K562 (cell line): ENCODE data around the gene MARK3. TPM values are rescaled to one million over a fixed set of nuclear protein-coding genes. Genes with fewer than 3 reads are reported as not detected.

Source experiments
- CAMTA2 ChIP-seq: fragments of 250-450 bp; sonication (Bioruptor Pico); conservative IDR thresholded peaks from 2 replicates; pipeline ENCODE4 v1.5.1; 2022
- CTCFL ChIP-seq: IDR thresholded peaks from 2 replicates; pipeline ENCODE4 v1.6.1; 2011; ENCODE audit warnings: borderline replicate concordance, low read depth, mild to moderate bottlenecking, moderate library complexity, low read length; ENCODE audit not compliant: insufficient read depth, poor library complexity, severe bottlenecking
- EP400 ChIP-seq: fragments of 450-650 bp; IDR thresholded peaks from 2 replicates; pipeline ENCODE4 v1.6.1; 2017; ENCODE audit warnings: antibody characterized with exemption, mild to moderate bottlenecking, moderate library complexity
- FIP1L1 ChIP-seq: fragments of 200-400 bp; formaldehyde crosslinking; IDR thresholded peaks from 2 replicates; pipeline ENCODE4 v1.6.1; 2018; ENCODE audit warnings: mild to moderate bottlenecking, low read depth, low read length; ENCODE audit not compliant: poor library complexity, severe bottlenecking
- FOS ChIP-seq: IDR thresholded peaks from 3 replicates; pipeline ENCODE4 v1.6.1; 2011; ENCODE audit not compliant: insufficient read length; ENCODE audit errors: extremely low read depth
- HBP1 ChIP-seq: fragments of 450-650 bp; formaldehyde crosslinking; IDR thresholded peaks from 2 replicates; pipeline ENCODE4 v1.4.0; 2022; ENCODE audit warnings: missing genetic modification characterization
- HSF4 ChIP-seq: fragments of 250-450 bp; sonication (Bioruptor Pico); IDR thresholded peaks from 2 replicates; pipeline ENCODE4 v2.1.2; 2022; ENCODE audit warnings: mild to moderate bottlenecking, moderate library complexity, borderline replicate concordance
- KAT7 ChIP-seq: sonication (generic); formaldehyde crosslinking; IDR thresholded peaks from 2 replicates; pipeline ENCODE4 v1.8.0; 2022; ENCODE audit warnings: missing genetic modification reagents, mild to moderate bottlenecking, borderline replicate concordance
- PHF8 ChIP-seq: fragments of 200-600 bp; sonication (generic); IDR thresholded peaks from 2 replicates; pipeline ENCODE4 v1.6.1; 2012; ENCODE audit warnings: mixed run types, mild to moderate bottlenecking, inconsistent platforms, low read length, moderate library complexity, borderline replicate concordance
- POLR2H ChIP-seq: IDR thresholded peaks from 2 replicates; pipeline ENCODE4 v1.6.1; 2016; ENCODE audit warnings: missing genetic modification characterization, low read depth, mild to moderate bottlenecking, control low read depth, missing compliant biosample characterization, moderate library complexity
- RB1 ChIP-seq: fragments of 450-650 bp; IDR thresholded peaks from 2 replicates; pipeline ENCODE4 v1.6.1; 2017; ENCODE audit warnings: low read depth, mild to moderate bottlenecking
- RBBP5 ChIP-seq: fragments of 200-600 bp; sonication (generic); IDR thresholded peaks from 2 replicates; pipeline ENCODE4 v1.6.1; 2012; ENCODE audit warnings: borderline replicate concordance, mild to moderate bottlenecking, low read length, control low read depth, inconsistent platforms; ENCODE audit not compliant: insufficient read depth, poor library complexity, severe bottlenecking
- TEAD1 ChIP-seq, 2 experiments: fragments of 450-650 bp in 1 of 2; sonication (generic) in 1 of 2; formaldehyde crosslinking; IDR thresholded peaks; 2 replicates each; pipeline versions ENCODE4 v1.4.0 to v1.8.0; 2020 to 2022; ENCODE audit warnings: mild to moderate bottlenecking in 2 of 2, missing genetic modification reagents in 1 of 2
- YBX1 ChIP-seq: fragments of 450-650 bp; IDR thresholded peaks from 2 replicates; pipeline ENCODE4 v1.7.1; 2016; ENCODE audit warnings: mild to moderate bottlenecking
- ZBTB2 ChIP-seq: fragments of 450-650 bp; IDR thresholded peaks from 2 replicates; pipeline ENCODE4 v1.6.1; 2016; ENCODE audit warnings: antibody characterized with exemption
- ZBTB5 ChIP-seq: fragments of 450-650 bp; IDR thresholded peaks from 2 replicates; pipeline ENCODE4 v1.6.1; 2017; ENCODE audit warnings: antibody characterized with exemption
- ZBTB7A ChIP-seq: IDR thresholded peaks from 2 replicates; pipeline ENCODE4 v1.6.1; 2011; ENCODE audit warnings: low read depth, mild to moderate bottlenecking, low read length, moderate library complexity, borderline replicate concordance; ENCODE audit not compliant: control insufficient read depth
- ZFX ChIP-seq: sonication (generic); formaldehyde crosslinking; IDR thresholded peaks from 2 replicates; pipeline ENCODE4 v1.8.0; 2022; ENCODE audit warnings: mild to moderate bottlenecking, missing genetic modification reagents, moderate library complexity
- ZNF57 ChIP-seq: fragments of 450-650 bp; formaldehyde crosslinking; IDR thresholded peaks from 2 replicates; pipeline ENCODE4 v1.4.0; 2020; ENCODE audit warnings: mild to moderate bottlenecking, moderate library complexity
- ZNF830 ChIP-seq: fragments of 250-450 bp; sonication (Bioruptor Pico); IDR thresholded peaks from 2 replicates; pipeline ENCODE4 v1.5.0; 2021; ENCODE audit warnings: mild to moderate bottlenecking
- polyA plus RNA-seq, 8 experiments: library from polyadenylated mRNA; depleted of rRNA in 4 of 8; stranded (reverse) in 5 of 8; unstranded in 3 of 8; fragments of >200 nt; fragmentation: Nextera tagmentation in 2 of 8; fragmentation: Illumina TruSeq in 1 of 8; extraction: Ambion mirVana in 2 of 8; extraction: Trizol in 1 of 8; gene quantifications; 2 replicates each; pipeline versions ENCODE4 v1.2.1 to v1.2.3, GENCODE V29; 2011 to 2014; ENCODE audit warnings: inconsistent platforms in 1 of 8, missing spikeins in 1 of 8
- total RNA-seq, 7 experiments: library from RNA; depleted of rRNA in 6 of 7; stranded (reverse); fragments of >200 nt in 6 of 7; fragmentation: Illumina TruSeq in 2 of 7; extraction: Trizol in 2 of 7; gene quantifications; 2 replicates each; pipeline versions ENCODE4 v1.2.1 to v1.2.3, GENCODE V29; 2011 to 2021; ENCODE audit warnings: low replicate concordance in 1 of 7

The MARK3 gene
- total and polyA plus RNA-seq, 9 of the 15 experiments (the other 6 are each of a cell fraction or from before 2014, with no cell fraction given) = 10.1 to 68.7 (median 56.3) TPM

GRCh38 chr14:103522649-103523574 lies 137.7 kb downstream of the MARK3 start, which contains the start of gene CKB (continued):
- 0 out of 2 replicates have a peak, but pooled peaks have one; percentile 27 for TF ChIP-seq HBP1 (CRISPR knock-in tag)
- no peak for TF ChIP-seq ZFX
- TF ChIP-seq PHF8 = peak; percentile 54; the same call in 1 of the 2 replicates
- peak; percentile 31 for TF ChIP-seq FIP1L1
- TF ChIP-seq TEAD1 (CRISPR knock-in tag; IDR thresholded peaks at IDR 0.05) = no peak
- no peak for TF ChIP-seq YBX1
- no peak for TF ChIP-seq EP400
- TF ChIP-seq FOS = peak; percentile 35
- no peak for TF ChIP-seq CTCFL
- no peak for TF ChIP-seq ZBTB2
- TF ChIP-seq HSF4 = no peak
- peak; percentile 5 for TF ChIP-seq RBBP5
- TF ChIP-seq ZBTB5 = no peak
- TF ChIP-seq POLR2H (tag) = peak; percentile 72
- no peak for TF ChIP-seq ZNF830 (CRISPR knock-in tag)
- TF ChIP-seq ZNF57 (CRISPR knock-in tag) = no peak
- TF ChIP-seq CAMTA2 (CRISPR knock-in tag) = no peak
- TF ChIP-seq ZBTB7A = peak; percentile 68; the same call in 1 of the 2 replicates
- peak; percentile 41; the same call in 1 of the 2 replicates for TF ChIP-seq RB1
- no peak for TF ChIP-seq KAT7 (CRISPR knock-in tag)
